Measurements from ENCODE around the gene CAPRIN2.

Gene CAPRIN2

GRCh38 chr12:30719060-30719459 is 35.7 kb downstream of the CAPRIN2 start:
- H3K4me3 ChIP-seq (ENCODE audit: low read length), result no peak overlapping the region
- H3K9me3 ChIP-seq (ENCODE audit: low read length), result no peaks in the 10 kb centered on the region
- H2AFZ ChIP-seq (ENCODE audit: low read depth, low read length), result no peak overlapping the region
- H3K27me3 ChIP-seq (ENCODE audit: insufficient read depth, low read length), result no peaks in the 10 kb centered on the region
- H3K4me1 ChIP-seq (ENCODE audit: insufficient read depth, low read length), result no peaks in the 10 kb centered on the region
- H3K36me3 ChIP-seq (ENCODE audit: insufficient read depth, low read length), result peaks cover 40% of the 10 kb centered on the region

GRCh38 chr12:30707613-30708342 is 47.0 kb downstream of the CAPRIN2 start:
- Histone ChIP-seq H2AFZ (ENCODE audit: low read depth, low read length) (no peak overlapping the region), H3K4me3 (ENCODE audit: low read length) (no peak overlapping the region), H3K9me3 (ENCODE audit: low read length) (no peaks in the 10 kb centered on the region), H3K4me1 (ENCODE audit: insufficient read depth, low read length) (no peaks in the 10 kb centered on the region), H3K36me3 (ENCODE audit: insufficient read depth, low read length) (peaks cover 23% of the 10 kb centered on the region), H3K27me3 (ENCODE audit: insufficient read depth, low read length) (no peaks in the 10 kb centered on the region)

DNA sequence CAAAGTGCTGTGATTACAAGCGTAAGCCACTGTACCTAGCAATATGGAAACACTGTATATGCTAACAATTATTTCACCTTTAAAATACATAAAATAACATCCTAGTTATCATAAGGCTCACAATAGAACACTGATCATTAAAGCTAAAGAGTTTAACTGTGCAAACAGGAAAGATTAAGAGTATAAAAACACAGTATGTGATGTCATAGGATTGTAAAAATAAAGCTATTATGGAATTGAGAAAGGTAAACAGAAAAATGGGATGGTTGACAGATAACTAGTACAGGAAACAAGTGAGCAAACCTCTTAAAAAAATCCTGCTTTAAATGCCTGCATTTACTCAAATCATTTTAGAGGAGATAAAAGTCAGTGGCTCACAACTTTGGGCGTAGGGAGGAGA is 48.3 kb downstream of the CAPRIN2 start:
- Histone ChIP-seq H3K9me3 (ENCODE audit: low read length) (no peaks in the 10 kb centered on the region), H3K4me1 (ENCODE audit: insufficient read depth, low read length) (no peaks in the 10 kb centered on the region), H2AFZ (ENCODE audit: low read depth, low read length) (no peak overlapping the region), H3K36me3 (ENCODE audit: insufficient read depth, low read length) (peaks cover 20% of the 10 kb centered on the region), H3K4me3 (ENCODE audit: low read length) (no peak overlapping the region), H3K27me3 (ENCODE audit: insufficient read depth, low read length) (no peaks in the 10 kb centered on the region)

DNA sequence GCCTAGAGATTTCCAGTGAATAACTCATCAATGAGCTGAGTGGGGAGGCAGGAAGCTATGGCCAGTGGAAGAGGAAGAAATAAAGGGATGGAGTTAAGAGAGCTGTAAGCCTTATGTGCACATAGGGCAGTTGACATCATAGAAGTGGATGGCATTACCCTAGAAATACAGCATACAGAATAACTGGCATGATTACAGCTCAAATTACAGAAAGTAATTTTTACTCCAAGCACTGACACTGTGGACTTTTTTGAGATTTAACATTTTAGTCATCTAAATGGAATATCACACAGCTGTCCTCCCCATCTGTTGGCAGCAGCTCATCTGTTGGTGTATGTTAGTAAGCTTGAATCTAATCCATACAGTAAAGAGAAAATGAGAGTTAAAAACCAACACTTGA is 53.7 kb downstream of the CAPRIN2 start:
- Histone ChIP-seq H2AFZ (ENCODE audit: low read depth, low read length) (no peak overlapping the region), H3K4me1 (ENCODE audit: insufficient read depth, low read length) (no peaks in the 10 kb centered on the region)

DNA sequence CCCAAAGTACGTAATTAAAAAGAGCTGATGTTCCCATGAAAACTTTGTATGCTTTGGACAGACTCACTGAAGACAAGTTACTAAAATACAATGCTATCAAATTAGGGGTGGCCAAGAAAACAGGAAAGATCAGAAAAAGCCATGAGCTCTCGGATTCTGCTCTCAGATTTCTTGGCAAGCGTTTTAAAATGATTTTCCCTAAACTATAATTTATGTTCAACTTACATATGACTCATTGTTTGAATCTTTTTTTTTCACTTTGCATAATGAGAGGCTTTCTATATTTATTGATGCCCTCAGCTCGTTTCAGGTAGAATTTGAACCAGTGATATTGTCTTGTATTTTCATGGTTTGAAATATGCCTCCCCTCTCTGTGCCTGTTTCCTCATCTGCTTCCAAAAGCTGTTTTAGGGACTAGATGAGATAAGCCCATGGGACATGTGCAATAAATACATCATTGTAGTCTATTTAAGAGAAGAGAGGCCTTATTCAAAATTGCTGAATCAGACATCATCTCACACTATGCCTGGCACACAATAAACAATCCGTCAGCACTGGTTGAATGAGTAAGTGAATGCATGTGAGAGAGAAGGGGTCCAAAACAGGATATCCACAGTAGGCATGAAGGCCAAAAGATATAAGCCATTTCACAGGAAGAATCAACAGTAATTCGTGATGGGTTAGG is 54.4 kb downstream of the CAPRIN2 start:
- H3K4me3 ChIP-seq (ENCODE audit: low read length), result no peak overlapping the region
- H3K36me3 ChIP-seq (ENCODE audit: insufficient read depth, low read length), result no peaks in the 10 kb centered on the region
- no peaks in the 10 kb centered on the region for H3K9me3 ChIP-seq (ENCODE audit: low read length)
- H3K27me3 ChIP-seq (ENCODE audit: insufficient read depth, low read length), result no peaks in the 10 kb centered on the region
- no peaks in the 10 kb centered on the region for H3K4me1 ChIP-seq (ENCODE audit: insufficient read depth, low read length)
- no peak overlapping the region for H2AFZ ChIP-seq (ENCODE audit: low read depth, low read length)

More for the DNA sequence above, 53.7 kb downstream of the CAPRIN2 start:
- no peaks in the 10 kb centered on the region for H3K27me3 ChIP-seq (ENCODE audit: insufficient read depth, low read length)
- H3K4me3 ChIP-seq (ENCODE audit: low read length), result no peak overlapping the region
- no peaks in the 10 kb centered on the region for H3K9me3 ChIP-seq (ENCODE audit: low read length)
- no peaks in the 10 kb centered on the region for H3K36me3 ChIP-seq (ENCODE audit: insufficient read depth, low read length)

GRCh38 chr12:30698346-30698745 is 56.4 kb downstream of the CAPRIN2 start:
- no peaks in the 10 kb centered on the region for H3K27me3 ChIP-seq (ENCODE audit: insufficient read depth, low read length)
- H3K36me3 ChIP-seq (ENCODE audit: insufficient read depth, low read length), result no peaks in the 10 kb centered on the region
- H3K9me3 ChIP-seq (ENCODE audit: low read length), result no peaks in the 10 kb centered on the region

DNA sequence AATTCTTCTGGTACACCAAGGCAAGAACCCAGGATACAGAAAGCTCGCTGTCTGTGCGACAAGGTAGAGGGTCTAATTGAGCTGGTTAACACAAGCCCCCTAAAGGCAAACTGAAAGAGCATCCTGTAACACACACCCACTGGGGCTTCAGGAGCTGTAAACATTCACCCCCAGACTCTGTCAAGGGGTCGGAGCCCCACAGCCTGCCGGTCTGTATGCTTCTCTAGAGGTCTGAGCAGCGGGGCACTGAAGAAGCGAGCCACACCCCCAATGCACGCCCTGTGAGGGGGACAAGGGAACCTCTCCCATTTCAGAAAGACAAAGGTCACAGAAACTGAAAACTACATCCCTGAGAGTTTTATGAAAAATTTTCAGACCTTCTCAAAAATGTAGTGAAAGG is 57.8 kb downstream of the CAPRIN2 start:
- H3K4me3 ChIP-seq (ENCODE audit: low read length), result no peak overlapping the region
- H3K27me3 ChIP-seq (ENCODE audit: insufficient read depth, low read length), result no peaks in the 10 kb centered on the region
- H3K9me3 ChIP-seq (ENCODE audit: low read length), result no peaks in the 10 kb centered on the region
- peaks cover 11% of the 10 kb centered on the region for H3K4me1 ChIP-seq (ENCODE audit: insufficient read depth, low read length)
- H2AFZ ChIP-seq (ENCODE audit: low read depth, low read length), result no peak overlapping the region
- no peaks in the 10 kb centered on the region for H3K36me3 ChIP-seq (ENCODE audit: insufficient read depth, low read length)

More at GRCh38 chr12:30698346-30698745, 56.4 kb downstream of the CAPRIN2 start:
- Histone ChIP-seq H2AFZ (ENCODE audit: low read depth, low read length) (no peak overlapping the region), H3K4me1 (ENCODE audit: insufficient read depth, low read length) (peaks cover 11% of the 10 kb centered on the region), H3K4me3 (ENCODE audit: low read length) (no peak overlapping the region)

GRCh38 chr12:30696486-30696885 is 58.3 kb downstream of the CAPRIN2 start:
- Histone ChIP-seq H2AFZ (ENCODE audit: low read depth, low read length) (peak overlapping the region; percentile 78), H3K27me3 (ENCODE audit: insufficient read depth, low read length) (no peaks in the 10 kb centered on the region), H3K4me1 (ENCODE audit: insufficient read depth, low read length) (peaks cover 11% of the 10 kb centered on the region), H3K36me3 (ENCODE audit: insufficient read depth, low read length) (no peaks in the 10 kb centered on the region), H3K4me3 (ENCODE audit: low read length) (peak overlapping the region; percentile 98), H3K9me3 (ENCODE audit: low read length) (no peaks in the 10 kb centered on the region)

- peak overlapping the region; percentile 78 for H2AFZ ChIP-seq (ENCODE audit: low read depth, low read length)
- peaks cover 11% of the 10 kb centered on the region for H3K4me1 ChIP-seq (ENCODE audit: insufficient read depth, low read length)
- peak overlapping the region; percentile 98 for H3K4me3 ChIP-seq (ENCODE audit: low read length)
- no peaks in the 10 kb centered on the region for H3K36me3 ChIP-seq (ENCODE audit: insufficient read depth, low read length)
- H3K9me3 ChIP-seq (ENCODE audit: low read length), result no peaks in the 10 kb centered on the region
- no peaks in the 10 kb centered on the region for H3K27me3 ChIP-seq (ENCODE audit: insufficient read depth, low read length)
Measured at GRCh38 chr12:30696103-30696408, 58.7 kb downstream of the CAPRIN2 start.

- peak within 1 kb of the TSS; percentile 98 for H3K4me3 ChIP-seq (ENCODE audit: low read length)
- H3K4me1 ChIP-seq (ENCODE audit: insufficient read depth, low read length), result peaks cover 11% of the 10 kb centered on the region
- H2AFZ ChIP-seq (ENCODE audit: low read depth, low read length), result peak within 1 kb of the TSS; percentile 78
- H3K27me3 ChIP-seq (ENCODE audit: insufficient read depth, low read length), result no peaks in the 10 kb centered on the region
- H3K9me3 ChIP-seq (ENCODE audit: low read length), result no peaks in the 10 kb centered on the region
- no peaks in the 10 kb centered on the region for H3K36me3 ChIP-seq (ENCODE audit: insufficient read depth, low read length)
Measured at GRCh38 chr12:30695199-30696102, 59.3 kb downstream of the CAPRIN2 start, which contains the start of gene IPO8. Gene IPO8 (minus strand): TSS chr12:30695869. CDS start chr12:30695647, 222 bp downstream.

GRCh38 chr12:30694412-30695198 is 60.1 kb downstream of the CAPRIN2 start:
- Histone ChIP-seq H3K9me3 (ENCODE audit: low read length) (no peaks in the 10 kb centered on the region), H3K27me3 (ENCODE audit: insufficient read depth, low read length) (no peaks in the 10 kb centered on the region), H3K4me3 (ENCODE audit: low read length) (peak overlapping the region; percentile 98), H3K36me3 (ENCODE audit: insufficient read depth, low read length) (peaks cover 3% of the 10 kb centered on the region), H3K4me1 (ENCODE audit: insufficient read depth, low read length) (peaks cover 11% of the 10 kb centered on the region), H2AFZ (ENCODE audit: low read depth, low read length) (peak overlapping the region; percentile 78)

GRCh38 chr12:30692470-30692869 is 62.3 kb downstream of the CAPRIN2 start:
- Histone ChIP-seq H3K4me3 (ENCODE audit: low read length) (no peak overlapping the region), H3K27me3 (ENCODE audit: insufficient read depth, low read length) (no peaks in the 10 kb centered on the region), H3K4me1 (ENCODE audit: insufficient read depth, low read length) (peaks cover 11% of the 10 kb centered on the region), H3K9me3 (ENCODE audit: low read length) (no peaks in the 10 kb centered on the region), H2AFZ (ENCODE audit: low read depth, low read length) (no peak overlapping the region), H3K36me3 (ENCODE audit: insufficient read depth, low read length) (peaks cover 3% of the 10 kb centered on the region)
